Mesendoderm (in vitro differentiated cells): ENCODE measurements around the gene BAIAP2L1.
A peak's percentile ranks its signal among the peaks of the same experiment; 100 is the strongest.
"Not testable (repeated sequence)": the region's sequence is repeated elsewhere in the genome, so short reads cannot be mapped to it uniquely, and the experiment has no call there.

Experiments
- DNase-seq: peaks from one replicate; pipeline ENCODE4 v3.0.0; 2013
- H2AK5ac ChIP-seq: 2 replicates; pipeline ENCODE4 v1.6.1; 2013; ENCODE audit warnings: low read length, inconsistent platforms
- H2BK120ac ChIP-seq: 2 replicates; pipeline ENCODE4 v1.6.1; 2013; ENCODE audit warnings: low read depth, mild to moderate bottlenecking, low read length, moderate library complexity, mixed read lengths
- H2BK15ac ChIP-seq: replicated peaks from 2 replicates; pipeline ENCODE4 v1.6.1; 2013; ENCODE audit warnings: low read depth, mild to moderate bottlenecking, moderate library complexity
- H2BK5ac ChIP-seq: 2 replicates; pipeline ENCODE4 v1.6.1; 2013; ENCODE audit warnings: low read length, inconsistent platforms
- H3K18ac ChIP-seq: 2 replicates; pipeline ENCODE4 v1.6.1; 2013; ENCODE audit warnings: mild to moderate bottlenecking, low read length, mixed read lengths
- H3K23ac ChIP-seq: one replicate; pipeline ENCODE4 v1.6.1; 2013; ENCODE audit warnings: low read length
- H3K27ac ChIP-seq: 2 replicates; pipeline ENCODE4 v1.5.1; 2013; ENCODE audit warnings: low read depth, mild to moderate bottlenecking, inconsistent platforms, low read length, moderate library complexity
- H3K27me3 ChIP-seq: 2 replicates; pipeline ENCODE4 v1.6.1; 2013; ENCODE audit warnings: low read length, control low read depth, mild to moderate bottlenecking, inconsistent platforms; ENCODE audit not compliant: insufficient read depth, poor library complexity
- H3K36me3 ChIP-seq: 2 replicates; pipeline ENCODE4 v1.6.1; 2013; ENCODE audit warnings: low read length, inconsistent platforms; ENCODE audit not compliant: control insufficient read depth, insufficient read depth
- H3K4ac ChIP-seq: one replicate; pipeline ENCODE4 v1.6.1; 2013; ENCODE audit warnings: low read depth, mild to moderate bottlenecking, low read length, moderate library complexity
- H3K4me1 ChIP-seq: 2 replicates; pipeline ENCODE4 v1.6.1; 2013; ENCODE audit warnings: low read depth, low read length, inconsistent platforms; ENCODE audit not compliant: control insufficient read depth
- H3K4me2 ChIP-seq: 2 replicates; pipeline ENCODE4 v1.6.1; 2013; ENCODE audit warnings: low read length
- H3K4me3 ChIP-seq: 2 replicates; pipeline ENCODE4 v1.5.1; 2013; ENCODE audit warnings: mild to moderate bottlenecking, low read length
- H3K56ac ChIP-seq: one replicate; pipeline ENCODE4 v1.6.1; 2013; ENCODE audit warnings: low read length
- H3K79me1 ChIP-seq: 2 replicates; pipeline ENCODE4 v1.6.1; 2013; ENCODE audit warnings: low read length, inconsistent platforms
- H3K79me2 ChIP-seq: 2 replicates; pipeline ENCODE4 v1.6.1; 2013; ENCODE audit warnings: mild to moderate bottlenecking, low read length; ENCODE audit not compliant: control insufficient read depth, insufficient read depth
- H3K9ac ChIP-seq: 2 replicates; pipeline ENCODE4 v1.6.1; 2013; ENCODE audit warnings: low read length, inconsistent platforms
- H4K5ac ChIP-seq: one replicate; pipeline ENCODE4 v1.6.1; 2013; ENCODE audit warnings: low read length
- H4K8ac ChIP-seq: one replicate; pipeline ENCODE4 v1.6.1; 2013; ENCODE audit warnings: low read depth, mild to moderate bottlenecking, control low read depth, low read length, moderate library complexity
- WGBS: extraction: QIAGEN DNeasy Blood & Tissue Kit; methylation state at CpG from one replicate; pipeline ENCODE4 v1.1.7; 2013; ENCODE audit warnings: low lambda C conversion rate, missing lambda C conversion rate; ENCODE audit not compliant: insufficient coverage; ENCODE audit errors: extremely low coverage; 5-methylcytosine and 5-hydroxymethylcytosine counted together

Gene BAIAP2L1

DNA sequence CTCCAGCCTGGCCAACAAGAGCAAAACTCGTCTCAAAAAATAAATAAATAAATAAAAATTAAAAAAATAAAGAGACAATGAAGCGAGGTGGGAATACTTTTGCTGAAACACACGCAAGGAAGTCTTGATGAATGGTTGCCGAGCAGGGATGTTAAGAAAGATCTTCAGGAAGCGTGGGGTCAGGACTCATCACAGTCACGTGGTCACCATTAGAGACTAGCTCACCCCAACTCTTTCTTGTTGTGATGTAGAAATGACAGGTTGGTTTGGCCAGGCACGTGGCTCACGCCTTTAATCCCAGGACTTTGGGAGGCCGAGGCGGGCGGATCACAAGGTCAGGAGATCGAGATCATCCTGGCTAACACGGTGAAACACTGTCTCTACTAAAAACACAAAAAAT lies 28.9 kb upstream of the BAIAP2L1 start:
- no peaks in the 10 kb centered on the region for H3K27me3 ChIP-seq
- DNase-seq: no peak
- no peak overlapping the region for H3K27ac ChIP-seq
- H3K79me1 ChIP-seq: no peaks in the 10 kb centered on the region
- H3K18ac ChIP-seq: no peak overlapping the region
- no CpG with 5 or more reads among the region's 13 CpGs for WGBS
- H3K4ac ChIP-seq: no peak overlapping the region
- no peak overlapping the region for H3K9ac ChIP-seq
- H3K4me3 ChIP-seq: no peak overlapping the region
- H3K36me3 ChIP-seq: no peaks in the 10 kb centered on the region
- no peak overlapping the region for H2BK15ac ChIP-seq
- H3K79me2 ChIP-seq: no peaks in the 10 kb centered on the region
- H2BK5ac ChIP-seq: no peak overlapping the region
- H3K4me1 ChIP-seq: no peaks in the 10 kb centered on the region
- no peak overlapping the region for H4K5ac ChIP-seq
- H4K8ac ChIP-seq: no peak overlapping the region
- no peak overlapping the region for H3K4me2 ChIP-seq
- no peak overlapping the region for H2AK5ac ChIP-seq
- H3K23ac ChIP-seq: no peak overlapping the region
- no peak overlapping the region for H2BK120ac ChIP-seq
- no peak overlapping the region for H3K56ac ChIP-seq

GRCh38 chr7:98423043-98423442 lies 22.2 kb upstream of the BAIAP2L1 start:
- Histone ChIP-seq H4K8ac (no peak overlapping the region), H3K79me1 (no peaks in the 10 kb centered on the region), H2BK15ac (no peak overlapping the region), H3K27ac (no peak overlapping the region), H3K4me2 (no peak overlapping the region), H3K27me3 (no peaks in the 10 kb centered on the region), H3K56ac (no peak overlapping the region), H3K9ac (no peak overlapping the region), H2BK5ac (no peak overlapping the region), H3K4me3 (no peak overlapping the region), H3K79me2 (no peaks in the 10 kb centered on the region), H2AK5ac (no peak overlapping the region), H2BK120ac (no peak overlapping the region), H3K36me3 (no peaks in the 10 kb centered on the region), H3K4ac (no peak overlapping the region), H3K23ac (no peak overlapping the region), H3K18ac (no peak overlapping the region), H4K5ac (no peak overlapping the region), H3K4me1 (no peaks in the 10 kb centered on the region)
- DNase-seq: peak; percentile 78
- WGBS: no CpG with 5 or more reads among the region's 2 CpGs

- Histone ChIP-seq H3K36me3 (no peaks in the 10 kb centered on the region), H3K56ac (no peak overlapping the region), H4K5ac (no peak overlapping the region), H4K8ac (no peak overlapping the region), H3K79me1 (no peaks in the 10 kb centered on the region), H3K9ac (no peak overlapping the region), H3K18ac (no peak overlapping the region), H3K4me3 (no peak overlapping the region), H2BK120ac (no peak overlapping the region), H2BK15ac (no peak overlapping the region), H3K4ac (no peak overlapping the region), H3K79me2 (no peaks in the 10 kb centered on the region), H3K4me2 (no peak overlapping the region), H3K27ac (no peak overlapping the region), H3K27me3 (no peaks in the 10 kb centered on the region), H3K4me1 (no peaks in the 10 kb centered on the region), H2AK5ac (no peak overlapping the region), H2BK5ac (no peak overlapping the region), H3K23ac (no peak overlapping the region)
- DNase-seq: peak; percentile 89
- no CpG with 5 or more reads among the region's 27 CpGs for WGBS
These were observed 20.2 kb upstream of the BAIAP2L1 start for GRCh38 chr7:98420966-98421612.

GRCh38 chr7:98419988-98420387 lies 19.1 kb upstream of the BAIAP2L1 start:
- H3K23ac ChIP-seq, H3K79me1 ChIP-seq, H3K27me3 ChIP-seq, H3K79me2 ChIP-seq, H3K27ac ChIP-seq, H2BK120ac ChIP-seq, H3K36me3 ChIP-seq, H3K9ac ChIP-seq, H2BK5ac ChIP-seq, H2AK5ac ChIP-seq, H3K18ac ChIP-seq, H3K4me2 ChIP-seq, DNase-seq, H4K5ac ChIP-seq, H3K4me3 ChIP-seq, H3K4ac ChIP-seq, H3K4me1 ChIP-seq, H3K56ac ChIP-seq, H2BK15ac ChIP-seq, H4K8ac ChIP-seq: not testable (repeated sequence)
- no CpG with 5 or more reads among the region's 3 CpGs for WGBS

DNA sequence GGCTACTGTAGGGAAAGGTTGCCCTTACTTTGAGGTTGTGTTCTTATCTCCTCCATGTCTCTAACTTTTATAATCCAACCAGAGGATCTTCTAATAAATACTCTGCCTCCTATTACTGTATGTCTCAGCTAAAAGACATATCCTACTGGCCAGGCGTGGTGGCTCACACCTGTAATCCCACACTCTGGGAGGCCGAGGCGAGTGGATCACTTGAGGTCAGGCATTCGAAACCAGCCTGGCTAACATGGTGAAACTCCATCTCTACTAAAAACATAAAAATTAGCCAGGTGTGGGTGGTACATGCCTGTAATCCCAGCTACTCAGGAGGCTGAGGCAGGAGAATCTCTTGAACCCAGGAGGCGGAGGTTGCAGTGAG lies 18.4 kb upstream of the BAIAP2L1 start:
- H3K18ac ChIP-seq, H3K79me1 ChIP-seq, H3K4me1 ChIP-seq, H3K27me3 ChIP-seq, H3K79me2 ChIP-seq, H2BK120ac ChIP-seq, H3K4me3 ChIP-seq, H4K8ac ChIP-seq, H2BK5ac ChIP-seq, H2BK15ac ChIP-seq, DNase-seq, H3K4me2 ChIP-seq, H3K23ac ChIP-seq, H3K56ac ChIP-seq, H3K4ac ChIP-seq, H4K5ac ChIP-seq, H2AK5ac ChIP-seq, H3K27ac ChIP-seq, H3K36me3 ChIP-seq, H3K9ac ChIP-seq: not testable (repeated sequence)
- WGBS: no CpG with 5 or more reads among the region's 5 CpGs

DNA sequence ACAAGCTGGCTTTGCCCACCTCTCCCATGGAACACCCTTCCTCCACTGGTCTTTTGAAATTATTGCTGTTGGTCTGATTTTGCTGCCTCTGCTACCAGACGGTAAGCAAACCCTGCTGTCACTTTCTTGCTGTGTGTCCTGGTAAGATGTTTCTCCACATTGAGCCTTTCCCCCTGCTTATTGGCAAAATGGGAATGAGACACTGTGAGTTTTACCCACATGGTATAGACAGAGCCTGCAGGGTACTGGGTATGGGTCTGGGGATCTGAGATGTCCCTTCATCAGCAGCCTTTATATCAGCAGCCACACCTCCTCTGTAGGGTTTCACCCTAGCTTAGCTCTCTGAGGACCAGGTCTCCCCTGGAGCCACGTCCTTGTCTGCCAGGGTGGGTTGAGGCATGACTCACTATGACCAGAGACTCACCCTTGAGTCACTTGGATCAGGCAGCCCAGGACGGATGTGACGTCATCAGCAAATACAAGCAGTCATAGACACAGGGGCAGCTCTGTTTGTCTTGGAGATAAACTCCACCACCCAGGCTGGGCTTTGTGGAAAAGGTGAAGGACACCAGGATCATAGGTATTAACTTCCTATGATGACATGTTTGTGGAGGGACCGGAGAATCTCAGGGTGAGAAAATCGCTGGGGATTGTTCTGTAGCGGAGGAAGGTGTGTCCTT lies 17.9 kb upstream of the BAIAP2L1 start:
- H3K18ac ChIP-seq: no peak overlapping the region
- H2BK15ac ChIP-seq: no peak overlapping the region
- no peak overlapping the region for H3K4me3 ChIP-seq
- H3K56ac ChIP-seq: no peak overlapping the region
- no peak overlapping the region for H3K23ac ChIP-seq
- H3K4me2 ChIP-seq: no peak overlapping the region
- H2BK5ac ChIP-seq: no peak overlapping the region
- no peaks in the 10 kb centered on the region for H3K79me1 ChIP-seq
- H4K5ac ChIP-seq: no peak overlapping the region
- H3K4ac ChIP-seq: no peak overlapping the region
- H3K27me3 ChIP-seq: no peaks in the 10 kb centered on the region
- no CpG with 5 or more reads among the region's 7 CpGs for WGBS
- no peak overlapping the region for H4K8ac ChIP-seq
- peak; percentile 59 for DNase-seq
- H2AK5ac ChIP-seq: no peak overlapping the region
- no peaks in the 10 kb centered on the region for H3K4me1 ChIP-seq
- H3K36me3 ChIP-seq: no peaks in the 10 kb centered on the region
- no peaks in the 10 kb centered on the region for H3K79me2 ChIP-seq
- no peak overlapping the region for H2BK120ac ChIP-seq
- no peak overlapping the region for H3K27ac ChIP-seq
- H3K9ac ChIP-seq: no peak overlapping the region
